CD8-positive, alpha-beta memory T cell (primary cell): Measurements from ENCODE around the gene TCF7L2. TPM values are rescaled to one million over a fixed set of nuclear protein-coding genes. Genes with fewer than 3 reads are reported as not detected.

ENCODE experiments used
- CTCF ChIA-PET: fragments of 350-600 bp; sonication (Branson Sonifier 250); formaldehyde crosslinking; loops from one replicate; lab custom pipeline; 2021; ENCODE audit warnings: antibody characterized with exemption; lab: Charles Lee
- POLR2A ChIA-PET: fragments of 350-600 bp; sonication (Branson Sonifier 250); formaldehyde crosslinking; loops from one replicate; lab custom pipeline; 2021; ENCODE audit warnings: antibody characterized with exemption; lab: Charles Lee
- DNase-seq, 5 donors: peaks; one replicate each; pipeline versions ENCODE4 v3.0.0 to v3.0.0-alpha.2; 2020 to 2022; ENCODE audit warnings: mixed read lengths in 1 of 5
- H3K27ac ChIP-seq: one replicate; pipeline ENCODE4 v1.7.0; 2013; ENCODE audit warnings: low read depth, mild to moderate bottlenecking, low read length, moderate library complexity
- H3K27me3 ChIP-seq: 2 replicates; pipeline ENCODE4 v1.7.0; 2013; ENCODE audit warnings: low read length, mild to moderate bottlenecking; ENCODE audit not compliant: insufficient read depth, poor library complexity, severe bottlenecking
- H3K36me3 ChIP-seq: 2 replicates; pipeline ENCODE4 v1.7.0; 2013; ENCODE audit warnings: mild to moderate bottlenecking, low read length, moderate library complexity; ENCODE audit not compliant: insufficient read depth
- H3K4me1 ChIP-seq: 2 replicates; pipeline ENCODE4 v1.7.0; 2013; ENCODE audit warnings: mild to moderate bottlenecking, low read length, moderate library complexity; ENCODE audit not compliant: insufficient read depth
- H3K4me3 ChIP-seq: 2 replicates; pipeline ENCODE4 v1.7.0; 2013; ENCODE audit warnings: mild to moderate bottlenecking, low read length
- H3K9me3 ChIP-seq: 2 replicates; pipeline ENCODE4 v1.7.0; 2013; ENCODE audit warnings: mild to moderate bottlenecking, low read length
- H3K27ac Mint-ChIP-seq, 8 donors: one replicate each; pipeline ENCODE4 v1.8.0; 2020 to 2021; ENCODE audit warnings: mixed read lengths in 8 of 8, mild to moderate bottlenecking in 6 of 8, inconsistent platforms in 3 of 8, moderate library complexity in 3 of 8
- H3K27me3 Mint-ChIP-seq, 2 donors: one replicate each; pipeline ENCODE4 v1.8.0; 2020 to 2021; ENCODE audit warnings: mixed read lengths in 2 of 2, mild to moderate bottlenecking in 1 of 2, moderate library complexity in 1 of 2
- H3K36me3 Mint-ChIP-seq, 3 donors: one replicate each; pipeline ENCODE4 v1.8.0; 2020 to 2021; ENCODE audit warnings: mixed read lengths in 3 of 3, inconsistent platforms in 1 of 3, mild to moderate bottlenecking in 1 of 3
- H3K4me1 Mint-ChIP-seq, 3 donors: one replicate each; pipeline ENCODE4 v1.8.0; 2020 to 2021; ENCODE audit warnings: mixed read lengths in 3 of 3, inconsistent platforms in 1 of 3, mild to moderate bottlenecking in 1 of 3
- H3K4me3 Mint-ChIP-seq, 7 donors: one replicate each; pipeline ENCODE4 v1.8.0; 2020 to 2021; ENCODE audit warnings: mixed read lengths in 7 of 7, mild to moderate bottlenecking in 6 of 7, moderate library complexity in 4 of 7, inconsistent platforms in 2 of 7
- H3K9me3 Mint-ChIP-seq, 5 donors: one replicate each; pipeline ENCODE4 v1.8.0; 2020 to 2022; ENCODE audit warnings: mixed read lengths in 5 of 5, mild to moderate bottlenecking in 3 of 5, moderate library complexity in 2 of 5, inconsistent platforms in 1 of 5
- polyA plus RNA-seq: library from polyadenylated mRNA; unstranded; fragments of 300-500 nt; fragmentation: Illumina TruSeq; gene quantifications from one replicate; pipeline ENCODE4 v1.2.3, GENCODE V29; 2021
- total RNA-seq, 2 experiments: library from RNA; stranded (reverse); gene quantifications; one replicate each; pipeline ENCODE4 v1.2.3, GENCODE V29; 2021

TCF7L2 gene
- total and polyA plus RNA-seq, 3 experiments from 2014 or later, result 0.81 to 1.8 (median 0.89) TPM

DNA sequence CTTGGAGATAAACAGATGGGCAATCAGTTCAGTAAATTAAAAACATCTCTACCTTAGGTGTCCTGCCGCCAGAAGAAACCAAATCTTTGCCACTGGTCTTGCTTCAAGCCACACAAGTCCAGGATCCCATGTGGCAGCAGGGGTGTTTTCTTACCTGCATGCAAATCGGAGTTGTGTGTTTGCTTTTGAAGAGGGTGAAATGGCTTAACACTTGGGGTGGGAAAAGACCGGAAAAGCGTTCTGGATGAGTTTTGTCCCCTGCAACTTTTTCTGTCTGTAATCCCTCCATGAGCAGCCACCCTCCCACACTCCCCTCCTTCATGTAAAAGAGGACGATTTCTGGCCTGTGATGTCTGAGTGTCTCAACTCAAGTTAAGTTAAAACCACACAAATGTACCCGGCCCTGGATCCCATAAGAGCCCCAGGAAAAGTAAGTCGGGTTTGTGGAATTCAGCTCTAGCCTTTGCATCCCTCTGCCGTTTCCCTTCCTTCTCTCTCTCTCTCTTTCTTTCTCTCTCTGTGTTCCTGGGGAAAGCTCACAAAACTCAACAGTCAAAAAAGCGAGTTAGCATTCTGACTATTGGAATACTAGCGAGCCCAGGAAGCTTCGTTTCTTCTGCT lies 178.5 kb downstream of the TCF7L2 start:
- H3K9me3 ChIP-seq, result no peaks in the 10 kb centered on the region
- H3K4me3 Mint-ChIP-seq, result no peak overlapping the region
- no peaks in the 10 kb centered on the region for H3K4me1 ChIP-seq
- peak overlapping the region in 2 of 8 donors; percentile 14 to 48 for H3K27ac Mint-ChIP-seq
- ChIA-PET CTCF (no interaction called here), POLR2A (no interaction called here)
- peaks cover 10 to 38% of the 10 kb centered on the region in 2 donors for H3K27me3 Mint-ChIP-seq
- no peaks in the 10 kb centered on the region for H3K36me3 Mint-ChIP-seq
- peaks cover 6 to 10% (median 8%) of the 10 kb centered on the region in 3 donors for H3K4me1 Mint-ChIP-seq
- no peak for DNase-seq
- H3K36me3 ChIP-seq, result no peaks in the 10 kb centered on the region
- H3K9me3 Mint-ChIP-seq, result no peaks in the 10 kb centered on the region
- no peak overlapping the region for H3K4me3 ChIP-seq
- H3K27ac ChIP-seq, result no peak overlapping the region
- no peaks in the 10 kb centered on the region for H3K27me3 ChIP-seq

DNA sequence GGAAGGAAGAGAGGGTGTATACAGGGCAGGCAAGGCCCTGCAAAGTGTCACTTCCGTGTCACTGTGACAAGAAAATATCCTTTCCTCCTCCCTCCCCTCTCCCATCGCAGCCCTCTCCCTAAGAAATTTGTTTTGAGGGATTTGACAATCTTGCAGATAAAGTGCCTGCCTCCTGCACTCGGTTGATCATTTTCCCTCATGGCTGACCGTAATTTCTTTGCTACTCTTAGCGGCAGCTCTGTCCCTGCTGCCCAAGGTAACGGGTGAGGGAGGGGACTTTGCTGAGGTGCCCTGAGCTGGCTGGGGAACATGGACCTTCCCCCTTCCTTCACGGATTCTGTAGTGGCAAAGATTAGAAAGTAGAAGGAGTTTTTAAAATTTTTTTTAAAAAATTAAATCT lies 179.1 kb downstream of the TCF7L2 start:
- no peak overlapping the region for H3K27ac Mint-ChIP-seq
- peaks cover 12 to 33% of the 10 kb centered on the region in 2 donors for H3K27me3 Mint-ChIP-seq
- peaks cover 6 to 10% (median 8%) of the 10 kb centered on the region in 3 donors for H3K4me1 Mint-ChIP-seq
- Histone ChIP-seq H3K4me3 (no peak overlapping the region), H3K36me3 (no peaks in the 10 kb centered on the region), H3K27ac (no peak overlapping the region), H3K27me3 (no peaks in the 10 kb centered on the region), H3K9me3 (no peaks in the 10 kb centered on the region), H3K4me1 (no peaks in the 10 kb centered on the region)
- H3K4me3 Mint-ChIP-seq, result no peak overlapping the region
- CTCF ChIA-PET, result no interaction called here
- H3K9me3 Mint-ChIP-seq, result no peaks in the 10 kb centered on the region
- POLR2A ChIA-PET, result no interaction called here
- H3K36me3 Mint-ChIP-seq, result no peaks in the 10 kb centered on the region
- DNase-seq, result no peak

DNA sequence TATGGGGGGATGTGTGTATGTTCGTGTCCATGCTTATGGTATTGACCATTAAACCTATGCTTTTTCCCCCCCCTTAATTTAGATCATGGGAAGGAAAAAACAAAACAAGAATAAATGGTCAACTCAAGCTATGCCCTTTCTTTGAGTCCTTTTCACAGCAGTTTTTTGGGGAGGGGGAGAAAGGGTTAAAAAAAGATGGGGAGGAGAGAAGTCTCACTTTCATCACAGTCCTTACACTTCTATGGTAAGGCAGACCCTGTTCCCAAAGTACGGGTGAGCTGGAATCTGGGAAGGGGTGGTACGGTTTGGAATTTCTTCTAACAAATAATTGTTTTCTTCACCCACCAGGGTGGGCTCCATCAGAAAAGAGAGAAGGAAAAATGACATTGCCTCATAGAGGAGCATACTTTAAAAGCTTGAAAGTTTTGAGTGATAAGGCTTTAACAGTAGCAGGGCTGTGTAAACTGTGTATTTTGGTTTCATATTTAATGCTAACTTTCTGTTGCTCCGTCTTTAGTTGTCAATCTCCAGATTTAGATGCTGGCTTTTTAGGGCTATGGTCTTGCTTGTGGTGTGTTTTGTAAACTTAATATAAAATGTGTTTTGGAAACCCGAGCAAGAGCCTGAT lies 180.1 kb downstream of the TCF7L2 start:
- Mint-ChIP-seq H3K9me3 (no peaks in the 10 kb centered on the region), H3K27me3 (peaks cover 12 to 26% of the 10 kb centered on the region in 2 donors)

DNA sequence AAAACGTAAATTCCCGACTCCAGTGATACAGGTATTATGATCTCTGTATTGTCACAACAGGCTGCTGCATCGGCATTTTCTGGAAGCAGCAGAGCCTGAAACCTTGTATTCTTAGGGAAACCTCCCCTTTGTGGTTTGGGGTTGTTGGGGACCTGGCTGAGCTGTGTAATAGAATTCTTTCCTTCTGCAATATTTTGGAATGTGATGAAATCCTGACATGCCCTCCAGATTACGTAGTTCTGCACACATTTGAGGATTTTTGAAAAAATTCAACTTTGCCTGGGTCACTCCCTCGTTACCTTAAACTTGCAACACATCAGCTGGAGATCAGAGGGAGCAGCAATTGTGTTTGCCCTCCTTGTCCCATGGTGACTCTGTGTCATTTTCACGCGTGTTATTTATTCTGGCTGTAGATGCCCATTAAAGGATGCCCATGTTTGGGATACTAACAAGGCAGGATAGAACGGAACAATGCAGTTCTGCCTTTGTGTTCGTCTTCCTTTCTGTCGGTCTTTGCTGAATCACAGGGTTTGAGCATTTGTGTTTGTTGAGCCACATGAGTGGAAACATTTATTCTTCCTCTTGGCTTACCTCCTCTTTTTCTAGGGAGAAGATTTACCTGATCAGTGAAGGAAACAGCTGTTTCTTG lies 181.7 kb downstream of the TCF7L2 start:
- H3K36me3 ChIP-seq, result no peaks in the 10 kb centered on the region
- no peaks in the 10 kb centered on the region for H3K9me3 Mint-ChIP-seq
- peaks cover 0 to 5% (median 3%) of the 10 kb centered on the region in 3 donors for H3K4me1 Mint-ChIP-seq
- H3K27ac Mint-ChIP-seq, result peak overlapping the region in 1 of 8 donors; percentile 49
- ChIA-PET POLR2A (no interaction called here), CTCF (no interaction called here)
- no peak overlapping the region for H3K4me3 ChIP-seq
- H3K9me3 ChIP-seq, result no peaks in the 10 kb centered on the region
- H3K4me1 ChIP-seq, result no peaks in the 10 kb centered on the region
- DNase-seq, result no peak
- H3K27ac ChIP-seq, result no peak overlapping the region
- H3K4me3 Mint-ChIP-seq, result no peak overlapping the region
- no peaks in the 10 kb centered on the region for H3K36me3 Mint-ChIP-seq
- no peaks in the 10 kb centered on the region for H3K27me3 ChIP-seq
- peaks cover 7 to 17% of the 10 kb centered on the region in 2 donors for H3K27me3 Mint-ChIP-seq

More for the DNA sequence above, 180.1 kb downstream of the TCF7L2 start:
- ChIA-PET CTCF (no interaction called here), POLR2A (no interaction called here)
- Histone ChIP-seq H3K4me1 (no peaks in the 10 kb centered on the region), H3K36me3 (no peaks in the 10 kb centered on the region), H3K4me3 (no peak overlapping the region), H3K27me3 (no peaks in the 10 kb centered on the region), H3K27ac (no peak overlapping the region), H3K9me3 (no peaks in the 10 kb centered on the region)
- H3K27ac Mint-ChIP-seq, result no peak overlapping the region
- no peak for DNase-seq
- peaks cover 6 to 10% (median 8%) of the 10 kb centered on the region in 3 donors for H3K4me1 Mint-ChIP-seq
- no peak overlapping the region for H3K4me3 Mint-ChIP-seq
- H3K36me3 Mint-ChIP-seq, result no peaks in the 10 kb centered on the region

DNA sequence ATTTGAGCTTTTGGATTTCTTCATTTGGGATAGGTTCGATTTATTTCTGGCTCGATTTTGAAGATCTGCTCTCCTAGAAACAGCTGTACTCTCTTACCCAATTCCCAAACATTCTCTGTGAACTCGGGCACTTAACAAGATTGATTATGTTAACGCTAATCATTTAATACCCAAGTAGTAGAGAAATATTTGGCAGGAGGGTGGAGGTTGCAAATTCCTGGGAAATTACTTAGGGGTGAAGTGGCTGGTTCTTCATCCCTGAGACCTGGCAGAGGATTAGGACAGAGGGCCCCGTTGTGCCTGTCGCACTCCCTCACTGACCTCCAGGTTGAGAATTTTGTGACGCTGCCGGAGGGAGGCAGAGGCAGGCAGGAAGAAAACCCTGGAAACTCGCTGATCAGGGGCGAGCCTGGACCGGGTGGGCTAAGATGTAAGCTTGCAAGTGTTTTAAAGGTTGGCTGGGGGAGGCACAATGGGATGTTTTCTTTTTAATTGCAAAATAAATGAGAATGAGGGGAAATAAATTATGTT lies 182.6 kb downstream of the TCF7L2 start:
- Mint-ChIP-seq H3K9me3 (no peaks in the 10 kb centered on the region), H3K27me3 (peaks cover 3 to 12% of the 10 kb centered on the region in 2 donors), H3K4me1 (no peaks in the 10 kb centered on the region), H3K4me3 (no peak overlapping the region), H3K27ac (no peak overlapping the region), H3K36me3 (no peaks in the 10 kb centered on the region)
- no peaks in the 10 kb centered on the region for H3K27me3 ChIP-seq
- no peak overlapping the region for H3K4me3 ChIP-seq
- CTCF ChIA-PET, result no interaction called here
- no peaks in the 10 kb centered on the region for H3K4me1 ChIP-seq
- no peak for DNase-seq
- no peaks in the 10 kb centered on the region for H3K36me3 ChIP-seq
- no peak overlapping the region for H3K27ac ChIP-seq
- H3K9me3 ChIP-seq, result no peaks in the 10 kb centered on the region
- POLR2A ChIA-PET, result no interaction called here

DNA sequence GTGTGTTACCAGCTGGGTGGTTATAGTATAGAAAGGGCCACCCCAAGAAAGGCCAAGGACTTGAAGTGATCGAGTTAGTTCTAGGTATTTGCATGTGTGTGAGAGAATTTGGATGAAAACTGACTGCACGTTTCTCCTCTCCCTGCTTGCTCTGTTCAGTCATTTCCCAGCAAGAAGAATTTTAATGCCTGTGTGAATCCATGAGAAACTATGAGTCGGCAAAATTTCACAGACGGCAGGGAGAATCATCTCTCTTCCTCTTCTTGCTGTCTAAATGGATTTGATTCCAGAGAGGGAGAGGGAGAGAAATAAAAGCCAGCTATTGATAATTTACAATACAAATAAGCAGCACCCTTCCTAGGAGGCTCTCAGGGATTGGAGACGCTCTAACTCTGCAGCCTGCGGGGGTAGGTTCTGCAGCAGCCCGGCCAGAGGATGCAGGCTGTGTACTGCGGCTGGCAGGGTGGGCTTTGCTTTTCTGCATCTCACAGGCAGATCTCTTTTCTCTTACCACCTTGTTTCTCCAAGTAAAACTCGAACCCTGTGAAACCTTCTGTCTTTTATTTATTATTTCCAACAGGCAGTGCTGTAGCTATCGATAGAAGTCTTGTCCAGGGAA lies 183.6 kb downstream of the TCF7L2 start:
- DNase-seq, result no peak
- no peaks in the 10 kb centered on the region for H3K36me3 ChIP-seq
- Mint-ChIP-seq H3K9me3 (no peaks in the 10 kb centered on the region), H3K27ac (no peak overlapping the region), H3K4me1 (no peaks in the 10 kb centered on the region), H3K36me3 (no peaks in the 10 kb centered on the region), H3K27me3 (peaks cover 1 to 3% of the 10 kb centered on the region in 2 donors), H3K4me3 (no peak overlapping the region)
- H3K4me1 ChIP-seq, result no peaks in the 10 kb centered on the region
- ChIA-PET POLR2A (no interaction called here), CTCF (no interaction called here)
- no peaks in the 10 kb centered on the region for H3K27me3 ChIP-seq
- no peak overlapping the region for H3K27ac ChIP-seq
- H3K9me3 ChIP-seq, result no peaks in the 10 kb centered on the region
- no peak overlapping the region for H3K4me3 ChIP-seq

DNA sequence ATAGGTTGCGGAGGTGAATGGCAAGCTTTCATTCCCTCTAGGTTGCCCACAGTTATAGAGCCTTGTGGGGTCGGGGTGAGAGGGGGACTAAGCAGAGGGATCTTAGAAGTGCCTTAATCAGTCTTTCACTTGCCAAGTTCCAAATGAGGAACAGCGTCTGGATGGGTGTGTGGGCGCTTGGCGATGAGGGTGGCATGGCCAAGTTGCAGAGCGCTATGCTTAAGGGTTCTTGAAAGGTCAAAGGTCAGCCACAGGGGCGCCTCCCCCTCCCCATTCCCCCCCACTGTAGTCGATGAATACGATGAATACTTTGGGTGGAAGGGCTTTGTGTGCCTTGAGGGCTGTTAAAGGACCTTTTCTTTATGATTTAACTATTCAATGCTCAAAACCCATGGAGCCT lies 185.0 kb downstream of the TCF7L2 start:
- Mint-ChIP-seq H3K27me3 (peaks cover 0 to 1% of the 10 kb centered on the region in 2 donors), H3K9me3 (no peaks in the 10 kb centered on the region), H3K27ac (no peak overlapping the region), H3K36me3 (peaks cover 0 to 1% (median 0%) of the 10 kb centered on the region in 3 donors), H3K4me1 (no peaks in the 10 kb centered on the region), H3K4me3 (no peak overlapping the region)
- ChIA-PET POLR2A (no interaction called here), CTCF (no interaction called here)
- H3K36me3 ChIP-seq, result no peaks in the 10 kb centered on the region
- no peak for DNase-seq
- no peaks in the 10 kb centered on the region for H3K4me1 ChIP-seq
- H3K27ac ChIP-seq, result no peak overlapping the region
- no peaks in the 10 kb centered on the region for H3K27me3 ChIP-seq
- H3K9me3 ChIP-seq, result no peaks in the 10 kb centered on the region
- H3K4me3 ChIP-seq, result no peak overlapping the region
